22Rv1 (cell line): ENCODE data around the gene USP28.

Source experiments
- H3K27ac ChIP-seq: fragments of 450-650 bp; 2 replicates; pipeline ENCODE4 v1.5.1; 2017
- CTCF ChIP-seq: fragments of 450-650 bp; IDR thresholded peaks from 2 replicates; pipeline ENCODE4 v1.5.1; 2017; ENCODE audit warnings: mild to moderate bottlenecking
- ZFX ChIP-seq: fragments of 450-650 bp; IDR thresholded peaks from 2 replicates; pipeline ENCODE4 v1.6.1; 2017; ENCODE audit warnings: antibody characterized with exemption, borderline replicate concordance

USP28 gene

GRCh38 chr11:113817626-113818025 lies 57.7 kb downstream of the USP28 start:
- TF ChIP-seq ZFX (no peak), CTCF (no peak)

GRCh38 chr11:113817162-113817561 lies 58.2 kb downstream of the USP28 start:
- TF ChIP-seq ZFX: no peak
- TF ChIP-seq CTCF: no peak
- H3K27ac ChIP-seq: no peak overlapping the region

More at GRCh38 chr11:113817626-113818025, 57.7 kb downstream of the USP28 start:
- no peak overlapping the region for H3K27ac ChIP-seq

GRCh38 chr11:113814181-113814580 lies 61.2 kb downstream of the USP28 start:
- TF ChIP-seq ZFX (no peak), CTCF (no peak)
- no peak overlapping the region for H3K27ac ChIP-seq

- H3K27ac ChIP-seq: no peak overlapping the region
Measured at GRCh38 chr11:113808931-113809330, 66.4 kb downstream of the USP28 start.

GRCh38 chr11:113806406-113806805 lies 69.0 kb downstream of the USP28 start:
- H3K27ac ChIP-seq: no peak overlapping the region
- peak; percentile 72 for TF ChIP-seq CTCF
- no peak for TF ChIP-seq ZFX

More at GRCh38 chr11:113808931-113809330, 66.4 kb downstream of the USP28 start:
- TF ChIP-seq CTCF: no peak
- no peak for TF ChIP-seq ZFX

GRCh38 chr11:113805640-113806039 lies 69.7 kb downstream of the USP28 start:
- H3K27ac ChIP-seq: no peak overlapping the region
- TF ChIP-seq ZFX (no peak), CTCF (no peak)

GRCh38 chr11:113802621-113803020 lies 72.8 kb downstream of the USP28 start:
- no peak for TF ChIP-seq CTCF
- TF ChIP-seq ZFX: no peak
- no peak overlapping the region for H3K27ac ChIP-seq
